ENCODE results near the gene GALNT14.

Gene GALNT14

DNA sequence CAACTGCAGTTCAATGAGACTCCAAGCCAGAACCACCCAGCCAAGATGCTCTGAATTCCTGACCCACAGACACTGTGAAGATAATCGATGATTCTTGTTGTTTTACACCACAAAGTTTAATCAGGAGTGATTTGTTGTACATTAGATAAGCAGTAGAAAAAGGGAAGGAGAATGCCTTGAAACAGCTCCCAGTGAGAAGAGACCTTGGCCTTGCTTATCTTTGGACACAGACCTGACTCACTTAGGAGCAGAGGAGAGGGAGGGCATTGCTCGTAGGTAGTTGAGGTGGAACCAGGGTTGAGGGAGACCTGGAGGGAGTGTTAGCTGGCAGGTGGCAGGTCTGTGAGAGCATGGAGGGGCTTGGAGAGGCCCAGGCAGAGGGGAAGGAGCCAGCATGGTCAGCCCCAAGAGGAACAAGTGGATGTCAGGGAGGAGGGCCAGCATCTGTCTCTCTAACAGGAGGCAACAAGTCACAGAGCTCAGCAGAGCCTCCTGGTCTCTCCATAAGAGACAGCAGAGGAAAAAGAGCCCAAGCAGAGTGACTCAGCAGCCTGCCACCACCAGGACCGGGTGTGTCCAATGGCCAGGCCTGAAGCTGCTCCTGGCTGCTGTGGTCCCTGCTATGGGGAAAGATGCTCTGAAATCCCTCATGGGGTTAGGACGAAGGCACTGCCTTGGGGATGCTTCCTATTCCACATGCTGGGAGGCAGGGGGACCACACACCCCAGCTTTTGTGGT lies 169.4 kb downstream of the GALNT14 start:
- ATAC-seq (ENCODE audit: low read depth): no peak
- TF ChIP-seq CTCF (IDR thresholded peaks at IDR 0.05; ENCODE audit: poor library complexity, severe bottlenecking): no peak
- no peaks in the 10 kb centered on the region for H3K36me3 ChIP-seq (ENCODE audit: low read depth)
- H3K4me1 ChIP-seq (ENCODE audit: insufficient read depth, poor library complexity, severe bottlenecking): no peaks in the 10 kb centered on the region
- no peak overlapping the region for H3K27ac ChIP-seq (ENCODE audit: poor library complexity, severe bottlenecking)
- H3K4me3 ChIP-seq (ENCODE audit: severe bottlenecking): no peak overlapping the region
- H3K27me3 ChIP-seq (ENCODE audit: insufficient read depth, poor library complexity, severe bottlenecking): no peaks in the 10 kb centered on the region
- no peak for DNase-seq (ENCODE audit: low spot score)
- no peaks in the 10 kb centered on the region for H3K9me3 ChIP-seq (ENCODE audit: severe bottlenecking)

DNA sequence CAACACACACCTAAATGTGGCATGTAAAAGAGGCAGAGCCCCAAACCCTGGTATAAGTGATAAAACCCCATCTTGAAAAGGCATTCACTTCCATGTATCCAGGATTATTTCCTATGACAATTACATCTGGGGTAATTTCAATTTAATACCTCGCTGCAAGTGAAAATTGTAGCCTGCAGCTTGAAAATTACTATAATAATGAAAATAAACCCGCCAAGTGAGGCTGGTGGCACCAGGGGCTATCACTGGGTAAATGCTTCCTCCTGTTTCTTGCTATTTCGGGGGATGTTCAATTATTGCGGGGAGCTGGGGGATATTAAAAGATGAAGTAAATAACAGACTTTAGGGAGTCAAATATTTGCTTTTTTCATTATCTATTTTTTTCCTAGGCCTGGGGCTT lies 171.5 kb downstream of the GALNT14 start:
- Histone ChIP-seq H3K36me3 (ENCODE audit: low read depth) (no peaks in the 10 kb centered on the region), H3K4me1 (ENCODE audit: insufficient read depth, poor library complexity, severe bottlenecking) (no peaks in the 10 kb centered on the region), H3K9me3 (ENCODE audit: severe bottlenecking) (no peaks in the 10 kb centered on the region), H3K27ac (ENCODE audit: poor library complexity, severe bottlenecking) (no peak overlapping the region), H3K4me3 (ENCODE audit: severe bottlenecking) (no peak overlapping the region), H3K27me3 (ENCODE audit: insufficient read depth, poor library complexity, severe bottlenecking) (no peaks in the 10 kb centered on the region)
- TF ChIP-seq CTCF (IDR thresholded peaks at IDR 0.05; ENCODE audit: poor library complexity, severe bottlenecking): no peak
- ATAC-seq (ENCODE audit: low read depth) (no peak), DNase-seq (ENCODE audit: low spot score) (no peak)

DNA sequence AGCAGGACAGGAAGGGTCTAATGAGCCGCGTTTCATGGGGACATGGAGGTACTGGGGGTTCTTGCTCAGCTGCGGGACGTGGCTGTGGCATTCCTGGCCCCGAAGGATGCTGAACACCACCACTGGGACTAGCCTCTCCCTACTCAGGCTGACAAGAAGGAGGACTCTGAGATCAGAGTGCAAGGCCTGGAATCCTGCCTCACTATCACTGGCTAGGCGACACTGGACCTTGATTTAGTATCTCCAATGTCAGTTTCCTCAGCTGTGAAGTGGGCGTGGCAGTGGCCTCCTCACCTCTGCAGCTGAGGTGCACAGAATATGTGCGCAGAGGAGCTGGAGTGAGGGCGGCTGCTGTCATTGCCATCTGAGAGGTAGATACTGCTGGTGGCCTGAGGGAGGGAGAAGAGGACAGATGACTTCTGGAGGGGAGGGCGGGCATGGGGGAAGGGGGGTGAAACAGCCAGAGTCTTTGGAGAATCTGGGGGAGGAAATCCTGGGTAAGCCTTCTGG lies 173.2 kb downstream of the GALNT14 start:
- TF ChIP-seq CTCF (IDR thresholded peaks at IDR 0.05; ENCODE audit: poor library complexity, severe bottlenecking): no peak
- no peak overlapping the region for H3K4me3 ChIP-seq (ENCODE audit: severe bottlenecking)
- H3K27ac ChIP-seq (ENCODE audit: poor library complexity, severe bottlenecking): no peak overlapping the region
- no peaks in the 10 kb centered on the region for H3K27me3 ChIP-seq (ENCODE audit: insufficient read depth, poor library complexity, severe bottlenecking)
- no peaks in the 10 kb centered on the region for H3K9me3 ChIP-seq (ENCODE audit: severe bottlenecking)
- no peak for DNase-seq (ENCODE audit: low spot score)
- ATAC-seq (ENCODE audit: low read depth): no peak
- H3K4me1 ChIP-seq (ENCODE audit: insufficient read depth, poor library complexity, severe bottlenecking): no peaks in the 10 kb centered on the region
- H3K36me3 ChIP-seq (ENCODE audit: low read depth): no peaks in the 10 kb centered on the region

- Histone ChIP-seq H3K27ac (ENCODE audit: poor library complexity, severe bottlenecking) (no peak overlapping the region), H3K36me3 (ENCODE audit: low read depth) (no peaks in the 10 kb centered on the region), H3K27me3 (ENCODE audit: insufficient read depth, poor library complexity, severe bottlenecking) (no peaks in the 10 kb centered on the region), H3K4me1 (ENCODE audit: insufficient read depth, poor library complexity, severe bottlenecking) (no peaks in the 10 kb centered on the region), H3K9me3 (ENCODE audit: severe bottlenecking) (no peaks in the 10 kb centered on the region), H3K4me3 (ENCODE audit: severe bottlenecking) (no peak overlapping the region)
- ATAC-seq (ENCODE audit: low read depth) (no peak), DNase-seq (ENCODE audit: low spot score) (no peak)
- TF ChIP-seq CTCF (IDR thresholded peaks at IDR 0.05; ENCODE audit: poor library complexity, severe bottlenecking): no peak
Observed at GRCh38 chr2:30964334-30965005, 173.8 kb downstream of the GALNT14 start.

GRCh38 chr2:30963184-30963583 lies 175.1 kb downstream of the GALNT14 start:
- no peak for TF ChIP-seq CTCF (IDR thresholded peaks at IDR 0.05; ENCODE audit: poor library complexity, severe bottlenecking)
- Histone ChIP-seq H3K4me3 (ENCODE audit: severe bottlenecking) (no peak overlapping the region), H3K27me3 (ENCODE audit: insufficient read depth, poor library complexity, severe bottlenecking) (no peaks in the 10 kb centered on the region), H3K9me3 (ENCODE audit: severe bottlenecking) (no peaks in the 10 kb centered on the region), H3K36me3 (ENCODE audit: low read depth) (no peaks in the 10 kb centered on the region), H3K4me1 (ENCODE audit: insufficient read depth, poor library complexity, severe bottlenecking) (no peaks in the 10 kb centered on the region), H3K27ac (ENCODE audit: poor library complexity, severe bottlenecking) (no peak overlapping the region)
- no peak for ATAC-seq (ENCODE audit: low read depth)
- DNase-seq (ENCODE audit: low spot score): no peak

Data from RWPE2 (cell line).